ENCODE data around the gene PER1. TPM values are rescaled to one million over a fixed set of nuclear protein-coding genes. Genes with fewer than 3 reads are reported as not detected.
A peak's percentile ranks its signal among the peaks of the same experiment; 100 is the strongest.

The PER1 gene
- total RNA-seq, 4 donors from 2014 or later = 85.2 to 148 (median 137) TPM

DNA sequence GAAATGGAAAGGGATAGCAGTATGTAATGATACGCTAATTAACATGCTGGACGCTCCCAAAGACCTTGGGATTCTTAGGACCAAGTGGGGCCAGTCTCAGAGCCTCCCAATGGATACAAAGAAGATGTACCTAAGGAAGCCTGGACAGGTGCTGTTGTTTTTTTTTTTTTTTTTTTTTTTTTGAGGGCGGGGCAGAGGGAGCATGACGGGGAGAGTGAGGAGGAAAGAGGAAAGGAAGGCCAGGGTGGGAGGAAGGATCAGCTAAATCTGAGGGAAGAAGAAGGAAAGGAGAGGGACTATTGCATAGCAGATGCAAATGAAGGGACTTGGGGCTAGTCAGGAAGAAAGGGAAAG, 8.0 kb upstream of the PER1 start:
- 71% methylated on average over 4 of the region's 4 CpGs for WGBS, 2 donors
- Histone ChIP-seq H3K27me3 (no peaks in the 10 kb centered on the region), H3K4me3 (replicated peaks in 1 of 3) (no peak overlapping the region), H3K36me3 (peaks cover 0 to 13% of the 10 kb centered on the region in 2 donors), H3K9me3 (no peaks in the 10 kb centered on the region), H3K27ac (peak overlapping the region in 2 of 3 donors; percentile 98 to 100), H3K4me1 (peaks cover 35 to 64% of the 10 kb centered on the region in 2 donors)
- TF ChIP-seq, protein P1, sequence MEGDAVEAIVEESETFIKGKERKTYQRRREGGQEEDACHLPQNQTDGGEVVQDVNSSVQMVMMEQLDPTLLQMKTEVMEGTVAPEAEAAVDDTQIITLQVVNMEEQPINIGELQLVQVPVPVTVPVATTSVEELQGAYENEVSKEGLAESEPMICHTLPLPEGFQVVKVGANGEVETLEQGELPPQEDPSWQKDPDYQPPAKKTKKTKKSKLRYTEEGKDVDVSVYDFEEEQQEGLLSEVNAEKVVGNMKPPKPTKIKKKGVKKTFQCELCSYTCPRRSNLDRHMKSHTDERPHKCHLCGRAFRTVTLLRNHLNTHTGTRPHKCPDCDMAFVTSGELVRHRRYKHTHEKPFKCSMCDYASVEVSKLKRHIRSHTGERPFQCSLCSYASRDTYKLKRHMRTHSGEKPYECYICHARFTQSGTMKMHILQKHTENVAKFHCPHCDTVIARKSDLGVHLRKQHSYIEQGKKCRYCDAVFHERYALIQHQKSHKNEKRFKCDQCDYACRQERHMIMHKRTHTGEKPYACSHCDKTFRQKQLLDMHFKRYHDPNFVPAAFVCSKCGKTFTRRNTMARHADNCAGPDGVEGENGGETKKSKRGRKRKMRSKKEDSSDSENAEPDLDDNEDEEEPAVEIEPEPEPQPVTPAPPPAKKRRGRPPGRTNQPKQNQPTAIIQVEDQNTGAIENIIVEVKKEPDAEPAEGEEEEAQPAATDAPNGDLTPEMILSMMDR (IDR thresholded peaks at IDR 0.05) = no peak
- TF ChIP-seq POLR2A (IDR thresholded peaks at IDR 0.05) = no peak
- no peak for DNase-seq
- intact Hi-C loops (cut with DNase I) = no loop called here

DNA sequence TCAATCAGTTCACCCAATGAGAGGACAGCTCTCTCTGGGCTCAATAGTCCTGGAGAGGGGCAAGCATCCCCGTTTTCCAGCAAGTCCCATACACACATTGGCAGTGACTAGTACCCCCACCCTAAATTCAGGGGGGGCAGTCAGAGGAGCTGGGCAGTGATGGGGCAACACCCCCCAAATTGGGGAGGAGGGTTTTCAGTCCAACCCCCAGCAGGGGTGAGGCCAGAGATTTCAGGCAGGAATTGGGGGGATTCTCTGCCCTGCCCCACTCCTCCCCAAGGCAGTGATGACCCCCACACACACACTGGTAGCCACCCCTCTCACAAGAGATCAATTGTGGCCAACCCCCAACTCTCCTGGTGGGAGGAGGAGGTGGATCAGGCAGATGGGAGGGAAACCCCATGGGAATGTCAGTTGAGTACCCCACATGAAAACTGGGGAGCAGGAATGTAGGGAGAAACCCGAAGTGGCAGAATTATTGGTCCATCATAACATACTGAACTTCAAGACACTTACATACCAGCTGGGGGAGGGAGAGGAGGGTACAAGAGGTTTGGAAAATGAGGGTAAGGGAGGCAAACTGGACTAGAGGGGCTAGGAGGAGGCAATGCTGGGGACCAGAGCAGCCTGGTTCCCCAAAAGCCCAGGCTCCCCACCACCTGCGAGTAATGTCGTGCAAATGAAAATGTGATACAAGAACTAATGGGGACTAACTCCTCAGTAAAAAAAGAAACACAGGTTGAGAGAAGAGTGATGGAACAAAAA, 7.4 kb upstream of the PER1 start:
- Histone ChIP-seq H3K4me3 (replicated peaks in 1 of 3) (no peak overlapping the region), H3K27ac (peak overlapping the region in 2 of 3 donors; percentile 98 to 100), H3K36me3 (peaks cover 0 to 13% of the 10 kb centered on the region in 2 donors), H3K4me1 (peaks cover 33 to 61% of the 10 kb centered on the region in 2 donors), H3K9me3 (no peaks in the 10 kb centered on the region), H3K27me3 (no peaks in the 10 kb centered on the region)
- TF ChIP-seq POLR2A (IDR thresholded peaks at IDR 0.05) = no peak
- TF ChIP-seq, protein P1 (IDR thresholded peaks at IDR 0.05) = no peak
- WGBS, 2 donors = 78 to 84% methylated on average over 4 of the region's 4 CpGs
- intact Hi-C loops (cut with DNase I) = no loop called here
- no peak for DNase-seq

DNA sequence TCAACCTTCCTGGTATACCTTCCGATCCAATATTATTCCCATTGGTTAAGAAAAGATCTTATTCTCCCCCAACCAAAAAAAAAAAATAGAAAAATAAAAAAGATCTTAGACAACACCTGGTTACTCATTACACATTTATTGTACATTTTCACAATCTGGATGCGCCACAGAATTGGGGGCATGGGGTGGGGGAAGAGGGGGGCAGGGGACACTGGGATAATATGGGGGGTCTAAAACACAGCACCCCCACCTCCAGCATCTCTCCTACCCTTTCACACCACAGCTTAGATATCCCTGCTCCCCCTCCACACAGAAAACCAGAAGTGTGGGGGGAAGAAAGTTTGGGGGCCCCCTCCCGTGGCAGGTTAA, 6.8 kb upstream of the PER1 start:
- peaks cover 27 to 55% of the 10 kb centered on the region in 2 donors for H3K4me1 ChIP-seq
- WGBS, 2 donors = 62 to 64% methylated on average over 3 of the region's 3 CpGs
- no peak for DNase-seq
- peak overlapping the region; percentile 23 to 100 (median 98) for H3K27ac ChIP-seq
- H3K36me3 ChIP-seq = peaks cover 0 to 13% of the 10 kb centered on the region in 2 donors
- H3K27me3 ChIP-seq = no peaks in the 10 kb centered on the region
- intact Hi-C loops (cut with DNase I) = no loop called here
- no peak overlapping the region for H3K4me3 ChIP-seq (replicated peaks in 1 of 3)
- no peaks in the 10 kb centered on the region for H3K9me3 ChIP-seq
- no peak for TF ChIP-seq POLR2A (IDR thresholded peaks at IDR 0.05)
- TF ChIP-seq, protein P1 (IDR thresholded peaks at IDR 0.05) = no peak

DNA sequence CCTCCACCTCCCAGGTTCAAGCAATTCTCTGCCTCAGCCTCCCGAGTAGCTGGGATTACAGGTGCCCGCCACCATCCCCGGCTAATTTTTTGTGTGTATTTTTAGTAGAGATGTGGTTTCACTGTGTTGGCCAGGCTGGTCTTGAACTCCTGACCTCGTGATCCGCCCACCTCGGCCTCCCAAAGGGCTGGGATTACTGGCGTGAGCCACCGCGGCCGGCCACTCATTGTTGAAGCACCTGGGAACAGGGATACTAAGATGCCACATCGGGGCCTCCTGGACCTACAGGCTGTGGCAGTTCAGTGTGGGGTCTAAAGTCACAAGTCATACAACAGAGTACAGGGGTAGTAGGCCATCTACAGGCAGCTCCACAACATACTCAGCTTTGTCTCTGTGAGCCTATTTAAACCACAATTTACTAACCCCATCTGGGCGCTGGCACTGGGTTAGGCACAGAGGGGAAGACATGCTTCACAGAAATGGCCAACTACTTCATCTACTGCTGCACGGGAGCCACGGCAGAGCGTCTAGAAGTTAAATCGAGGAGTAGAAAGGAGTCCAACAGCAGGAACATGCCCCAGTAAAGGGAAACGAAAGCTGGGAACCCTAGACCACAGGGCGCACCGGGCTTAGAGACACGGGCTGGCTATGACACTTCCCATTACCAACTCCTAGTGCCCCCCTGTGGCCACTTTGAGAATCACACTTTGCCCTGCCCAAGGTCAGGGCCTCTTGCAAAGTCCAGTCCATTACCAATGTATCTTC, 6.2 kb upstream of the PER1 start:
- Histone ChIP-seq H3K4me1 (peaks cover 27 to 54% of the 10 kb centered on the region in 2 donors), H3K27ac (peak overlapping the region; percentile 23 to 100 (median 98)), H3K9me3 (no peaks in the 10 kb centered on the region), H3K36me3 (peaks cover 0 to 13% of the 10 kb centered on the region in 2 donors), H3K4me3 (replicated peaks in 1 of 3) (no peak overlapping the region), H3K27me3 (no peaks in the 10 kb centered on the region)
- TF ChIP-seq POLR2A (IDR thresholded peaks at IDR 0.05) = peak in 1 of 2 donors; percentile 14
- TF ChIP-seq, protein P1 (IDR thresholded peaks at IDR 0.05) = peak; percentile 79 to 94 (median 90)
- WGBS, 2 donors = 42% methylated on average over 18 to 20 of the region's 20 CpGs
- intact Hi-C loops (cut with DNase I) = no loop called here
- DNase-seq = peak; percentile 94 to 96

All from thyroid gland (tissue), 4 donors.